ENCODE measurements around the gene CFAP97D2.

- TF ChIP-seq CTCF (IDR thresholded peaks at IDR 0.05) = no peak
- TF ChIP-seq ZFX (IDR thresholded peaks at IDR 0.05; ENCODE audit: borderline replicate concordance) = no peak
These were observed 17.2 kb upstream of the CFAP97D2 start for GRCh38 chr13:114161644-114162532.

Data from 22Rv1 (cell line).